HG03457 (cell line): Measurements from ENCODE around the gene PARP8.

ENCODE experiments used
- ATAC-seq: cut with Tn5 transposase; IDR thresholded peaks from one replicate; pipeline ENCODE4 v1.9.1; 2021; ENCODE audit warnings: moderate number of reproducible peaks; ENCODE audit not compliant: unreplicated experiment

PARP8 gene

DNA sequence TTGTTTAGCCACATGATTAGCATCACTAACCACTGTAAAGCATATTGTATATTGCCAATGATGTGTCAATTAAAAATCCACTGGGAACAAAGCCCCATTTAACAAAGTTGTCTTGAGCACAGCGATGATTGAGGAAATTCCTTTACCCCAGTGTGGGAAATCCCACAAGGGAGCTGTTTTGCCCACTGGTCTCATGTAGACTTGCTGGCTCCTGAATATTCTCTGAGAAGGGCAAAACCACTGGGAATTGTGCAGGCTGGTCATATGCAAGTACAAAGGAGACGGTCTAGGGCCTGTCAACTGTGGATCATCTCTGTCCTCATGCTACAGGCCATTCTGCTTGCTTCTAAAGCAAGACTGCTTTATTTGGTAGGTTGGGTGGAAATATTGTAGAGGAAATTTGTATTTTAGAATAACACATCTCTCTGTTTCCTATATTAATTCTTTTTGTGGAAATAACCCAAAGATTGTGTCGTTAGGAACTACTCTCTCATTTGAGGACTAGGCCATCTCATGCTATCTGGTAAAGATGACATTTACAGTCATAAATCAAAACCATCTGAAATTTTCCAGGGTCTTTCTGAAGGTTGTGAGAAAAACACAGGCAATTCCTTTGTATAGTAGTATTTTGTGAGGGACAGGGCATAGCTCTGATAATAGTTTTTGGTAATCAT lies 60.2 kb downstream of the PARP8 start:
- ATAC-seq, result no peak

DNA sequence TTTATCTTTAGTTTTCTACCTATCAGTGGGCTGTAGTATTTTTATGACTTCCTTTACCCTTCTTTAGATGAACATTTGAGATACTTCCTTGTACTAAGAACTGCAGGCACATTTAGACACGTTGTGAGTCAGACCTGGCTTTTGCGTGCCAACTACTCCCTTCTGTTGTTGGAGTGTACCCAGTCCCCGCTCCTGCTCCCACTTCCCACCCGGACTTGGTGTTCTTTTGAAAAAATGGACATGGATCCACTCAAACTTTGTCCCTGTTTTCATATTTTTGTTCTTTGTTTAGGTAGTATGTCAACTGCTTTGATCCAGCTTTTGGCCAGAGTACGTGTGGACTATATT lies 60.7 kb downstream of the PARP8 start:
- no peak for ATAC-seq

DNA sequence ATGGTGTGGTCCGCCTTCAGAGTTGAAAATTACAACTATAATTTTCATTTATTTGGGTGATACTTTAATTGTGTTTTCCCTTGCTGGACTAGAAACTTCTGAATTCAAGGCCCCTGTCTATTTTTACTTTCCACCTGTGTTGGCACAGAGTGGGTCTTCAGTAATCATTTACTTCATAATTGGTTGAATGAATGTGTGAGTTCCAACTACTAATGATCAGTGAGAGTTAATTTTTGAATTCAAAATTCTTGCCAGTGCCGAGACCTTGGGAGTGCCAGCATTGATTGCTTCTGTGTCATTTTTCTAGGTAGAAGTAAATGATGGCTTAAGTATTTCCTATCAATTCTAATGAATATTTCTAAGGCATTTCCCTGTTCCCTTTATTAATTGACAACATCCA lies 61.4 kb downstream of the PARP8 start:
- no peak for ATAC-seq

DNA sequence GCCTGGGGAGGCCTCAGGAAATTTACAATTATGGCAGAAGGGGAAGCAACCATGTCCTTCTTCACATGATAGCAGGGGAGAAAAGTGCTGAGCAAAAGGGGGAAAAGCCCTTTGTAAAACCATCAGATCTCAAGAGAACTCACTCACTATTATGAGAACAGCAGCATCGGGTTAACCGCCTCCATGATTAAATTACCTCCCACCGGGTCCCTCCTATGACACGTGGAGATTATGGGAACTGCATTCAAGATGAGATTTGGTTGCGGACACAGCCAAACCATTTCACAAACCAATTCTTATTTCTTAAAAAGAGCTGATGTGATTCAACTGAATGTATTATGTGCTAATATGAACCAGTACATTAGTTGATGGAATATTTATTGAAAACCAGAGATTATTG lies 63.9 kb downstream of the PARP8 start:
- no peak for ATAC-seq

DNA sequence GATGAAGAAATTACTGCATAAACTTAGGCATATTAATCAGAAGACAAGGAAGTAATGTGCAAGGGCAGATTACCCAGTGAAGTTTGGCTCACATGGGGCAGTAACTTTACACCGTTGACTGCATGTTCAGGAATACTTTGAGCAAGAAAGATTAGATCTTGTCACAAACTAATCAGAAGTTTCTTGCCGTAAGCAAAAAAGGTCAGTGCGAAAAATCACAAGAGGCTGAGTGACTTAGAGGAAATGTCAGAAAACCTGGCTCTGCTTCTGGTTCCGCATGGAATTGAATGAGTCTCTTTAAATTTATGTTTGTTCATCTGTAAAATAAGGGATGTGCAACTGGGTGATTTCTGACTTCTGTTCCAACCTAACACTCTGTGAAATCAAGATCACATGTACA lies 64.4 kb downstream of the PARP8 start:
- no peak for ATAC-seq

DNA sequence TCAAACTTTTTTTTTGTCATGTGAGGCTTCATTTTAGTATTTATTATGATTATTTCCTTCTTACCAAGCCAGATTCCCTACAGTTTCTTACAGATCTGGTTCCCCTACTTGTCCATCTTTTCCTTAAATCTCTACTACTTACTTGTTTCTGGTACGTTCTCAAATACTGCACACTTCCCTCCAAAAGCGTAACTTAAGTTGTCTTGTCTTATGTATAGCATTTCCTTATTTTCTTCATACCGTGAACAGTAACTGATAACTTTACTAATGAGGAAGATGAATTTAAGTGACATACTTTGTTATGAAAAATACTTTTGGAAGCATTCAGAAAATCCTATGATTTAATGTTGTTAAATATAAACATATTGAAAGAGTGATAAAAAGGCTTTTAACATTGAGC lies 67.3 kb downstream of the PARP8 start:
- no peak for ATAC-seq

DNA sequence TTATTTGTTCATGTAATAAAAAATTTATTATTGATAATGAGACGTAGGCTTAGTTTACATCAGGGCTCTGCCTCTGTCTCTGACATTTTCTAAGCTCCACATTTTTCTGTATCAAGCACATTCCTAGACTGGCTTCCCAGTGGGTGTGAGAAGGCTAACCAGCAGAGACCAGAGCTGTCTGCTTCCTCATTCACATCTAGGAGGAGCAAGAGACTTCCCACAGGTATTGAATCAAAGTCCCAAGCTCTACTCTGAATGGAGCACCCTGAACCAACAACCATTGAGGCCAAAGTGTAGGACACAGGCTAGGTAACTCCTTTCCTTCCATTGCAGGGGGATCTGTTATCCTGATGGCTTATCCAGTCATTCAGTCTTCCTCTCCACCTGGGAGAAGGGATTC lies 72.4 kb downstream of the PARP8 start:
- ATAC-seq, result no peak

DNA sequence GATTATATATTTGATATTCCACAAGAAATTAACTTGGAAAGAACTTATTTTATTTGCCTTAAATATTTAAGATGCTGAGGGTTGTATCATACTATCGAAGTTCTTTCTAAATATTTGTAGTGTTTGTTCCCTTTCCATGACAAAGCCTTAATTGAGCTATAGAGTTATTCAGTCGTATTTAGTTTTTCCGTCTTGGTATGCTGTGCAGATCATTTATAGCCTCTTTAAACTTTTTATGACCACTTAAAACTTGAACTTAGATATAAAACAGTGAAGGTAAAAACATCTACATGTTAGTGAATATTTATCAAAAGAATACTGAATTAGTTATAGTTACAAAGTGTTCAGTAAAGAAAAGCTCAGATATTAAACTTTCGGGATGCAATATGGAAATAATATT lies 74.4 kb downstream of the PARP8 start:
- no peak for ATAC-seq

DNA sequence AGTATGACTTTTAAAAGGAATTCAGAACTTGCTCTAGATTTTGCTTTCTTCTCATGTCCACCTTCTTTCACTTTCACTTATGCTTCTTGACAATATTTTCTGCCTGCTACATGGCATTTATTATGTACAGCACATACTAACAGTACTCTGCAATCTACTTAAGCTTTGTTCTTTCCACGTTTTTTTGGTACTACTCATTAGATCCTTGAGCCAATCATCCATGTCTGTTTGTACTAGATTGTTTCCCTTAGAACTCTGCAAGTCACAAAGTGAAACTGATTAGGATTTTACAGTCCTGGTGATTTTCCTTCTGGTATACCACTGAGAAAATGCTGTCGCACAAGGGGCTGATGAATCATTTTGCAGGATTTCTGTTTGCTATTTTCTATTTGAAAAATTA lies 78.3 kb downstream of the PARP8 start:
- ATAC-seq, result peak; percentile 45

DNA sequence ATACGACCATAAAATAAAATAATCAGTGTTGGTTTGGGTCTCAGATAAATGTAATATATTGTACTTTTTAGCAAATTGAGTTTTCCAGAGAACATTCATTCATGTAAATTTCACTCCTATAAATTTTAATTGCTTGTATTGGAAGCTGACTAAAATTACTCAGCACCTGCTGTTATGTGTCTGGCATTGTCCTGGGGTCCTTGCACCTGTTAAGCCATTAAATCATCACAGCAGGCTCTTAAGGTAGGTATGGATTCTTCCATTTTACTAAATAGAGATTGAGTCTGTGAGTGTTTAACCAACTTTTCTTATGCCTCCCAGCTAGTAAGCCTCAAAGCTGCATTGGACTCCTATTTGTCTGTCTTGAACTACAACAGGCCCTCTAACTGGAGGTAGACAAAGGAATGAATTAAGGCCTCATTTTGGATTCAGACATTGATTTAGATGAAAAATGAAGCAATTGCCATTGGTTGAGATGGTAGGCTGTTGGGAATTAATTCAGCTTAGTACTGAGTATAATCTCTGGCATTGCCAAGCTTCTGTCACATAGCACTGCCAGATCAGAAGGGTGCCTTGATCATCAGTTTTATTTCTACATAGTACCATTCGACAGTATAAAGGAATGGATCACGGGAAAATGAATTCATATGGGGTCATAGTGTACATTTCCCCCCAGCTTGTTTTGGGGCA lies 78.9 kb downstream of the PARP8 start:
- no peak for ATAC-seq

DNA sequence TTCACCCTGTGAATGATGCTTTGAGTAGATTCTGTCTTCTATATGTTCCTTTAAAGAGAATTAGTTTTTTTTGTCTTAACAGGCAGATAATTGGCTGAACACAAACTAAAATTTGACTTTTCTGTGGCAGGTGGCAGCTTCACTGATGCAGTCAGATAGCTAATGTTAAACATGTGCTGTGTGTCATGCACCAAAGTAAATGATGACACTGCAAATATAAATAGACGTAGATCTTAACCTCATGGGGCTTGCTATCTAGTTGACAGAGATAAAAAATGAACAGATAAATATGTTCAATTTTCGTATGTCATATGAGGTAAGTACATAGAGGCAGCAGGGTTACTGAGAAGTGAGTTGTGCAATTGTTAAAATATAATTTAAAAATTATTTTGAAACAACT lies 82.7 kb downstream of the PARP8 start:
- no peak for ATAC-seq

DNA sequence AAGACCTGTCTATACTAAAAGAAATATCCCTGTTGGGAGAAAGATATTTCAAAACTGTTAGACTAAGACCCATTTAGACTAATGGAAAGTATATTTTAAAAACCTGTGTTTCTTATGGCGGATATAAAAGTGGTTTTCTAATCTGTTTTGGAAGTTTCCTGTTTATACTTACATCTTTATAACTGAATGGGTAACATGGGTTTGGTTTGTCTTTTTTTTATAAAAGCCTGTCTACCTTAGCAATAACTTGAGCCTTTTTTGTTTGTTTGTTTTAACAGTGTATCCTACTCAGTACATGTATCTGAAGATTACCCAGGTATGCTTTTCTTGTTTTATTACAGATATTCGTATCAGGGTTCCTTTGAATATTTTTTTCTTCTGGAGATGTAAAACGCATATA lies 83.4 kb downstream of the PARP8 start:
- no peak for ATAC-seq

DNA sequence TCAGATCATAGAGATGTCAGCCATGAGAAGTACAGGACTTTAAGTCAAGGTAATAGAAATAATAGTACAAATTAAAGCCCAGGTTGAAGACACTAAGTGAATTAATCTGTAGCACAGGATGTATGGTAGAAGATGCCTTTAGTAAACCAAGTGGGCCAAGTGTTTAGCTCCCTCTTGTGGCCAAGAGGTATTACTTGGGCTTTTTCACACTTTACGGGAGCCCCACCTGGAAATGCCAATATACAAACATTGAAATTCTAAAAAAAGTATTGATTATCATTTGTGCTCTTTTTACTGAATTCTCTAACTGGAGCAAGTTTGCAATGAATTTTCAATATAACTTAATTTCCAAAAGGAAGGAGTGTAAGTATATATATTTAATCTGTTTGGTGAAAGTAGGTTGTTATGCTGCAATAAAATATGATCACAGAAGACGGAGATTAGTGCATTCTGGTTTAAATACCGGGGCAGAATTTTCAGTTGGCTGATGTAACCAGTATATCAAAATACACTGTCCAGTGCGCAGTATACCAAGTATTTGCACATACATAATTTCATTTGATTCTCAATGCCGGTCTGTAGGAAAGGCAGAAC lies 84.7 kb downstream of the PARP8 start:
- ATAC-seq, result peak; percentile 83

DNA sequence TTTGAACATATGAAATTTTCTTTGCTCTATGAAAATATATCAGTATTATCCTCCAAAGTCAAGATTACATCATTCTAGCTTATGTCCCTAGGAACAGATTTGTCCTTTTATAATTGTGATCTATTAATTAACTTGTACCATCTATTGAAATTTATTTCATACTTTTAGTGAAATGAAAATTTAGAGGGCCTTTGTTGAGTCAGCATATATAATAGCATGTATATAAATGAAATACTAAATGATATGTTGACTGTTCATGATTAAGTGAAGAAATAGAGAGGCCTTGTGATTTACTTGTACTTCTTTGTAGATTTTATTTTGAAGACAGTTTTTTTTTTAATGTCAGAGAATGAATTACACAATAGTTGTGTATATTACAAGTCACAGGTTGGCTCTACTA lies 86.4 kb downstream of the PARP8 start:
- ATAC-seq, result no peak

DNA sequence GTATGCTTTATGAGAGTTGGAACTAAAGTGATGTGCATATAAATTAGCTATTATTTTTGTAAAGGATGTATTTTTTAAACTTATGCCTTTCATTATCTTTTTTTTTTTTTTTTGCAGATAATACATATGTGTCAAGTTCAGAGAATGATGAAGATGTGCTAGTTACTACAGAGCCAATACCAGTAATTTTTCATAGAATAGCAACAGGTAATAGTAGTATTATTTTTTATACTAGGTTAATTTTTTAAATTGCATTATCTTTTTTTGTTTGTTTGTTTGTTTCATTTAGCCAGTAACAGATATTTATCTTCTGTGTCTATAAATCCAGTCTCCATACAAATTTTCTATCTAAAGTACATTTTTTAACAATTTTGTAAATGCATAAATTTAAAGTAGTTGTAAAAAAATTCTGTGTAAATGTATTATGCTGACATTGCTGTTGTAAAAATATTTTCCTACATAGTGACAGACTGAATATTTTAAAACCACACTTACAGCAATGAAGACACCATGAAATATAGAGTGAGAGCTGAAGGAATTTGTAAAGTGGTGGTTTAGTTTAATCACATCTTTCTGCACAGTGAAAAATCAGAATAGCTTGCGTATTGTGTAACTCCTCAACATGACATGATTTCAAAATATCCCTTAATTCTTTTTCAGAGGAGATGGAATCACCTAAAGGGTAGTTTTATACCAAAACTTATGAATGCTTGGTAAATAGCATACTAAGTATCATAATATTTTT lies 93.3 kb downstream of the PARP8 start:
- no peak for ATAC-seq

DNA sequence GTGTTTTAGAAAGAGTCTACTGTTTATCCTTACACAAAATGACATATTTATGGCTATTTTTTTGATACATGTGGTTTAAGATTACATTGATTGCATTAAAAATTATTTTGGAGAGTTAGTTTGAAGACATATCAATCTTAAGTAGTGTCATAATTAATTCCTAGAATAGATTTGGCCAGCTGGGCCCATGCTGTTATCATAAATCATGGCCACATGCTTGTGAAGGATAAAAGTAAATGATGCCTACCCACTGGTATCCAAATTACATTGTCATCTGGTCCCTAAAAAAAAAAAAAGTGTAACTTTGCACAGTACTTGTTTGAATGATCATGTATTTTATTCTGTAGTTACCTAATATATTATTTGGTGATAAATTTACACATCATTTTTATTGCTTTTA lies 96.9 kb downstream of the PARP8 start:
- ATAC-seq, result no peak

DNA sequence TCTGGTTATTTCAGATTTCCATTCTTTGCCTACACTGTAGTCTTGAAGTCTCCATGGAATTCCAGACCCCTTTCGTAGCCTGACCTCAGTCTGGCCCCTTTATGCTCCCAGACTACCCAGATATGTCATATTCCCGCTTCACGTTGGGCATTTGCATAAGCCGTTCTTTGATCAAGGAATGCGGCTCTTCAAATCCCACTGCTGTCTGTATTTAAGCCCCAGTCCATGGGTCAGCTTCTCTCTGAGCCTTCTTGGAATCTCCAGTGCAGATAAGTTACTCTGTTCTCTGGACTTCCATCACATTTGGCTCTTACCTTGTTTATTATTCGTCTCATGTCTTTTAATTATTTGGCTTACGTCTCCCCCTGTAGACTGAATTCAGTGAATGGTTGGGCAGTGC lies 97.4 kb downstream of the PARP8 start:
- ATAC-seq, result no peak

DNA sequence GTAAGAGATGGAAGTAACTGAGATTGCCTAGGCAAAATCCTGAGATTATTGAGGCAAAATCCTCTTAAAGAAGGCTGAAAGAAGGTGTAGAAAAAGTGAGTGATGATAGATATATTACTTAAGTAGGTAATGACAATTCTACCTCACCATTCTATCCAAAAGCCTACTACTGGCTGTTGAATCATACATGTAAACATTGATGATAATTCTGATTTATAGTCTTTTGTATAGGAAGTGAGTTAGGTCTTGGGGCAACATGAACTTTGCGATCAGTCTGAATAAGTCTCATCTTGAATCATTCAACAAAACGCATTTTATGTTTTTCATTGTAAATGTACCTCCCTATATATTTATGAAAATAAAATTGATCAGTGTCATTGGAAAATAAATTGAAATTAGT lies 99.6 kb downstream of the PARP8 start:
- no peak for ATAC-seq

DNA sequence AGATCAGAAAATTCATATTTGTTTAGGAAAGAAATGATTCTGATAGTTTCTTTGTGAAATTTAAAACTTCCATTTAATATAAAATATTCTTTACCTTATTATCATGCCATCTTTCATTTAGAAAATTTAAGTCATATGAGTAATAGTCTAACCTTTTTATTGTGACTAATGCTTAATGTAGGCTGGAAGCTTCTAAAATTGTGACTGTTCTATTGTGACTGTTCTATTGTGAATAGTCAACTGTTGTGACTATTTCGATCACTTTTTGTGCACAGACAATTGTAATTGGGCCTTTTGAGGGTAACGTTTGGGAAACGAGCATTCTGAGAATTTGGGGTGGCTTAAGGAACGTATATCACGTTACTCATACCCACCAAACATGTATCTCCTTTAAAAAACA lies 100.0 kb downstream of the PARP8 start:
- ATAC-seq, result no peak

DNA sequence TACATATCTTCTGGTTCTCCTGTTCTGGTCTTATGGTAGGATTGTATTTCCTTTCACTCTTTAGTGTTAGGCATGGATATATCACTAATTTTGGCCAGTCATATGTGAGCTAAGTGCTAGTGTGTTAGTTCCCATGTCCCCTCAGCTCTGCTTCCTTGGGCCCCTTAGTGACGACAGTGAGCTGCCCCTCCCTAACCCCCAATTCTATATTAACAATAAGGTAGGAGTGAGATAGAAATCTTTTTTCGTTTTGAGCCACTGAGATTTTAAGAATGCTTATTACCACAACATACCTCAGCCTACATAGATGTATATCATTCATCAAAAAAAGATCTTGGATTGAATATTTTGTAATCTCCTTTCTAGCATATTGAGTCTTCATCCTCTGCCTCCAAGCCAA lies 100.5 kb downstream of the PARP8 start:
- ATAC-seq, result no peak

DNA sequence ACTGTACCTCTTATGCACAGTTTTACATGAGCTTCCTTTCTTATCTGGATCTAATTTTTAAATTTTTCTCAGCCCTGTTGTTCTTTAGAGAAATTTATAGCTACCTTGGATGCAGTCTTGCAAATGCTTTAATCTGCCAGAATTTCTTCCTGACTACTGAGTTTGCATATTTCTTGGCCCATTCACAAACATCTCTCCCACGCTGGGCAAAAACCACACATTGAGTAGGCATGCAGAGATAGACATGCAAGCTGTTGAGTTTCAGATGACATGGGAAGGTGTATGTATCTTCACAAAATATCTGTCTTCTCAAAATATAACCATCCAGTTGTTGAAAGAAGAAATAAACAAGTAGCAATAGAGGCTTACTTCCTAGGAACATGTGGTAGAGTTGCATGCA lies 101.2 kb downstream of the PARP8 start:
- no peak for ATAC-seq

DNA sequence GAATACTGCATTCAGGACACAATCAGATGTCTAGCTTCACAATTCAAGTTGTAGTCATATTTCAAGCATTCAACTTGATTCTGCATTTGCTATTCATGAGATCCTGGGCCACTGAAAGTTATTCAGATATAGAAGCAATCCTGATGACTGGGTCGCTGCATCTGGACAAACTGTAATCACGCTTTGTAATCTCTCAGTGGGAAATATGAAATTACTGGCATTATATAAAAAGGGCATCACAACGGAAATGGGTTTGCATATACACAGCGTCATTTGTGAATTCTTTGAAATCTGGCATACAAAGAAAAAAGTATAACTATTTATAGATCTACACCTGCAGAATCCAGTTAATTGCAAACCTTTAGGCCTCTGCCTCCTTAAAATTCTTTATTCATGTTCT lies 102.2 kb downstream of the PARP8 start:
- no peak for ATAC-seq
